Breast epithelium (tissue), 4 donors: ENCODE results near the gene ZNF629. TPM values are rescaled to one million over a fixed set of nuclear protein-coding genes. Genes with fewer than 3 reads are reported as not detected.
A peak's percentile ranks its signal among the peaks of the same experiment; 100 is the strongest.

Experiments used
- DNase-seq, 2 donors: peaks; one replicate each; pipeline ENCODE4 v3.0.0-alpha.2; 2019; ENCODE audit warnings: low spot score in 2 of 2
- H3K27ac ChIP-seq, 2 donors: fragments of 200-600 bp; sonication (generic) in 1 of 2; one replicate each; pipeline ENCODE4 v1.5.1; 2016 to 2019; ENCODE audit warnings: mild to moderate bottlenecking in 1 of 2
- H3K27me3 ChIP-seq, 2 donors: fragments of 200-600 bp; sonication (generic) in 1 of 2; one replicate each; pipeline versions ENCODE4 v1.5.1 to v1.6.0; 2017 to 2019; ENCODE audit warnings: control low read depth in 1 of 2, mild to moderate bottlenecking in 1 of 2
- H3K36me3 ChIP-seq: fragments of 200-600 bp; one replicate; pipeline ENCODE4 v1.5.1; 2019
- H3K4me1 ChIP-seq, 2 donors: fragments of 200-600 bp; sonication (generic); one replicate each; pipeline ENCODE4 v1.5.1; 2016 to 2019; ENCODE audit warnings: control low read depth in 1 of 2
- H3K4me3 ChIP-seq, 3 donors: fragments of 200-600 bp; sonication (generic); 1 replicate in 2 of 3; 2 replicates in 1 of 3; pipeline ENCODE4 v1.5.1; 2016 to 2019; ENCODE audit warnings: mild to moderate bottlenecking in 3 of 3, moderate library complexity in 2 of 3
- H3K9me3 ChIP-seq, 2 donors: fragments of 200-600 bp; sonication (generic) in 1 of 2; one replicate each; pipeline ENCODE4 v1.5.1; 2016 to 2019; ENCODE audit warnings: control low read depth in 1 of 2
- CTCF ChIP-seq, 3 donors: fragments of 450-650 bp; IDR thresholded peaks; one replicate each; pipeline ENCODE4 v1.5.1; 2016 to 2017; ENCODE audit warnings: antibody characterized with exemption in 3 of 3, mild to moderate bottlenecking in 3 of 3, moderate library complexity in 3 of 3
- POLR2A ChIP-seq: fragments of 450-650 bp; IDR thresholded peaks from one replicate; pipeline ENCODE4 v1.6.1; 2016; ENCODE audit warnings: antibody characterized with exemption, mild to moderate bottlenecking, moderate library complexity
- POLR2AphosphoS5 ChIP-seq, 3 donors: sonication (generic); formaldehyde crosslinking; IDR thresholded peaks; one replicate each; pipeline ENCODE4 v1.6.1; 2017; ENCODE audit warnings: antibody characterized with exemption in 3 of 3
- intact Hi-C: fragments of 100-400 bp; cut with DNase I; formaldehyde crosslinking; loops from one replicate; pipeline ENCODE4 v1.15.1; 2023; ENCODE audit warnings: low total_unique reads
- total RNA-seq, 3 donors: library from RNA; depleted of rRNA; stranded (reverse); fragments of >200 nt; gene quantifications; one replicate each; pipeline ENCODE4 v1.1.0, GENCODE V29; 2016

ZNF629 gene
- total RNA-seq, 3 donors from 2014 or later: 9.4 to 16.2 (median 10.5) TPM

- Histone ChIP-seq H3K36me3 (peaks cover 8% of the 10 kb centered on the region), H3K27me3 (no peaks in the 10 kb centered on the region), H3K27ac (peak overlapping the region; percentile 80 to 93), H3K4me3 (peak overlapping the region; percentile 70 to 88 (median 77)), H3K4me1 (no peaks in the 10 kb centered on the region), H3K9me3 (no peaks in the 10 kb centered on the region)
- intact Hi-C loops: no loop called here
- no peak for TF ChIP-seq CTCF (IDR thresholded peaks at IDR 0.05)
- no peak for TF ChIP-seq POLR2AphosphoS5 (IDR thresholded peaks at IDR 0.05)
- TF ChIP-seq POLR2A: no peak
- DNase-seq: no peak
Observed at GRCh38 chr16:30774367-30775130, 12.5 kb downstream of the ZNF629 start.

DNA sequence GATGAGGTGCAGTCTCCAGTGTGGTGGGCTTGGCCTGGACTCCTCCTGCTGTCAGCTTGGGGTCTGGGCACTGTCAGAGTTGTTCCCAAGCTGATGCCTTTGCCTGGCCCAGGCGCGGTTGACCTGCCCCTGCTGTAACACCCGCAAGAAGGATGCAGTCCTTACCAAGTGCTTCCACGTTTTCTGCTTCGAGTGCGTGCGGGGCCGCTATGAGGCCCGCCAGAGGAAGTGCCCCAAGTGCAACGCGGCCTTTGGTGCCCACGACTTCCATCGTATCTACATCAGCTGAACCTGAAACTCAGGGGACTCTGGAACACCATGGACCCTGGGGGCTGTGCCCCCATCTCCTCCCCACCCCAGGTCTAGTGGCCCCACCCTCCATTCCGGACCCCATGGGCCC lies 13.2 kb downstream of the ZNF629 start:
- Histone ChIP-seq H3K4me3 (no peak overlapping the region), H3K4me1 (no peaks in the 10 kb centered on the region), H3K9me3 (no peaks in the 10 kb centered on the region), H3K27ac (no peak overlapping the region), H3K27me3 (no peaks in the 10 kb centered on the region), H3K36me3 (peaks cover 8% of the 10 kb centered on the region)
- intact Hi-C loops: no loop called here
- TF ChIP-seq POLR2AphosphoS5 (IDR thresholded peaks at IDR 0.05) (no peak), CTCF (IDR thresholded peaks at IDR 0.05) (no peak), POLR2A (no peak)
- DNase-seq: no peak

DNA sequence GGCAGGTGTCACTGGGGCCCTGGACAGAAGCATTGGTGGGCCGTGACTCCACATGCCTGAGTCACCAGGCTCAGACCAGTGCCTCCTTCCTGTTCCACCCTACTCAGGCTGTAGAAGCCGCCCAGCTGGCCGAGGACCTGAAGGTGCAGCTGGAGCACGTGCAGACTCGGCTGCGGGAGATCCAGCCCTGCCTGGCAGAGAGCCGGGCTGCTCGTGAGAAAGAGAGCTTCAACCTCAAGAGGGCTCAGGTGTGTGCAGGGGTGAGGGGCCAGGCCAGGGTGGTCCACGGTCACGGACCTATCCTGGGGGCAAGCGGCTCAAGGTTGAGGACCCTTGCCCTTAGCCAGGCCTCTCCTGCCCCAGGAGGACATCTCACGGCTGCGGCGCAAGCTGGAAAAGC lies 15.3 kb downstream of the ZNF629 start:
- intact Hi-C loops: no loop called here
- no peak overlapping the region for H3K4me3 ChIP-seq
- no peak for TF ChIP-seq CTCF (IDR thresholded peaks at IDR 0.05)
- TF ChIP-seq POLR2A: no peak
- no peak for TF ChIP-seq POLR2AphosphoS5 (IDR thresholded peaks at IDR 0.05)
- H3K36me3 ChIP-seq: peaks cover 21% of the 10 kb centered on the region
- H3K27ac ChIP-seq: no peak overlapping the region
- no peaks in the 10 kb centered on the region for H3K4me1 ChIP-seq
- H3K27me3 ChIP-seq: no peaks in the 10 kb centered on the region
- DNase-seq: no peak
- H3K9me3 ChIP-seq: no peaks in the 10 kb centered on the region

DNA sequence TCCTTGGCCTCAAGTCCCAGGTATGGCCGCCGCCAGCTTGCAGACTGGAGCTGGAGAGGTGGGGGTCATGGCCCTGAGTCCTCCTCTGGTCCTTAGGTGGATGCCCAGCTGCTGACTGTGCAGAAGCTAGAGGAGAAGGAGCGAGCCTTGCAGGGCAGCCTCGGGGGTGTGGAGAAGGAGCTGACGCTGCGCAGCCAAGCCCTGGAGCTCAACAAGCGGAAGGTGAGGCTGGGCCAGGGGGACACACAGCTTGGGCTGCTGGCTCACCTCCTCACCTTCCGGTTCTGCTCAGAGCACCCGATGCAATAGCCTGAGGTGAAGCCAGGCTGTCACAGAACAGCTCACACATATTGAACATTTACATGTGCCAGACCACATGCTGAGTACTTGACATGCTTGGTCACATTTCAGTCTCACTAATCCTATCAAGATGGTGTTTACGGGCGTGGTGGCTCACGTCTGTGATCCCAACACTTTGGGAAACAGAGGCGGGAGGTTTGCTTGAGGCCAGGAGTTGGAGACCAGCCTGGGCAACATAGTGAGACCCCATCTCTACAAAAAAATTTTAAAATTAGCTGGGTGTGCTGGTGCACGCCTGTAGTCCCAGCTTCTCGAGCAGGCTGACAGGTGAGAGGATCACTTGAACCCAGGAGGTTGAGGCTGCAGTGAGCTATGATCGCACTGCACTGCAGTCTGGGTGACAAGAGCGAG lies 17.5 kb downstream of the ZNF629 start:
- Histone ChIP-seq H3K36me3 (peaks cover 29% of the 10 kb centered on the region), H3K27ac (no peak overlapping the region), H3K4me3 (no peak overlapping the region), H3K9me3 (no peaks in the 10 kb centered on the region), H3K4me1 (no peaks in the 10 kb centered on the region), H3K27me3 (no peaks in the 10 kb centered on the region)
- TF ChIP-seq POLR2A: no peak
- no peak for TF ChIP-seq CTCF (IDR thresholded peaks at IDR 0.05)
- TF ChIP-seq POLR2AphosphoS5 (IDR thresholded peaks at IDR 0.05): no peak
- no peak for DNase-seq
- intact Hi-C loops: no loop called here

DNA sequence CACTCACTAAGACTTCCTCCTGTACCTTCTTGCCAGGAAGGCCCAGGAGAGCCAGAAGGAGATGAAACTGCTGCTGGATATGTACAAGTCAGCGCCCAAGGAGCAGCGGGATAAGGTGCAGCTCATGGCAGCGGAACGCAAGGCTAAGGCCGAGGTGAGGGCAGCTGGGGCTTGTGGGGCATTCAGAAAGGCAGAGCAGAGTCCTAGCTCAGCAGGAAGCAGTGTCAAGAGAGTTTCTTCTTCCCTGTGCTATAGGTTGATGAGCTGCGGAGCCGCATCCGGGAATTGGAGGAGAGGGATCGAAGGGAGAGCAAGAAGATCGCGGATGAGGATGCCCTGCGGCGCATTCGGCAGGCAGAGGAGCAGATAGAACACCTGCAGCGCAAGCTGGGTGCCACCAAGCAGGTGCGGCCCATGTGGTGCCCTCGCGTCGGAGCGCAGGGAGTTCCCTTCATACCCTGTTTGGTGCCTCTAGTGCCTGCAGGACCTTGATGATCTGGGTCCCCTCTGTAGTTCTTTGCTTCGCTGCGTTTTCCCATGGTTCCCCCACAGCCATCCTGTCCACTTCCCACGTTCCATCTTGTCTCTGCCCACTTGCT lies 18.3 kb downstream of the ZNF629 start:
- no peak overlapping the region for H3K27ac ChIP-seq
- no peak for DNase-seq
- peaks cover 0 to 3% of the 10 kb centered on the region in 2 donors for H3K4me1 ChIP-seq
- no peaks in the 10 kb centered on the region for H3K27me3 ChIP-seq
- H3K36me3 ChIP-seq: peaks cover 32% of the 10 kb centered on the region
- TF ChIP-seq POLR2AphosphoS5 (IDR thresholded peaks at IDR 0.05): no peak
- TF ChIP-seq POLR2A: no peak
- no peak for TF ChIP-seq CTCF (IDR thresholded peaks at IDR 0.05)
- no peak overlapping the region for H3K4me3 ChIP-seq
- intact Hi-C loops: no loop called here
- H3K9me3 ChIP-seq: no peaks in the 10 kb centered on the region
